Measurements from ENCODE around the gene PLA2G1B.

PLA2G1B gene

GRCh38 chr12:120332523-120332922 lies 4.9 kb upstream of the PLA2G1B start:
- no peak for DNase-seq (ENCODE audit: extremely low spot score, insufficient read length, low read depth)
- FAIRE-seq, result no peak

- no peak for FAIRE-seq
- no peak for DNase-seq (ENCODE audit: extremely low spot score, insufficient read length, low read depth)
Observed at GRCh38 chr12:120332041-120332440, 4.5 kb upstream of the PLA2G1B start.

GRCh38 chr12:120331390-120331789 lies 3.8 kb upstream of the PLA2G1B start:
- DNase-seq (ENCODE audit: extremely low spot score, insufficient read length, low read depth), result no peak
- FAIRE-seq, result no peak

- FAIRE-seq (no peak), DNase-seq (ENCODE audit: extremely low spot score, insufficient read length, low read depth) (no peak)
Observed at GRCh38 chr12:120328228-120328627, 649 bp upstream of the PLA2G1B start.

- FAIRE-seq (no peak), DNase-seq (ENCODE audit: extremely low spot score, insufficient read length, low read depth) (no peak)
Observed at GRCh38 chr12:120324841-120325417, 2.6 kb downstream of the PLA2G1B start.

GRCh38 chr12:120323772-120324171 lies 3.8 kb downstream of the PLA2G1B start:
- DNase-seq (ENCODE audit: extremely low spot score, insufficient read length, low read depth) (no peak), FAIRE-seq (no peak)

GRCh38 chr12:120321382-120322202 lies 6.0 kb downstream of the PLA2G1B start:
- no peak for FAIRE-seq
- no peak for DNase-seq (ENCODE audit: extremely low spot score, insufficient read length, low read depth)

GRCh38 chr12:120317224-120318105 lies 10.1 kb downstream of the PLA2G1B start:
- FAIRE-seq (peak; percentile 100), DNase-seq (ENCODE audit: extremely low spot score, insufficient read length, low read depth) (peak; percentile 97)

- no peak for DNase-seq (ENCODE audit: extremely low spot score, insufficient read length, low read depth)
- no peak for FAIRE-seq
Observed at GRCh38 chr12:120316798-120317223, 10.8 kb downstream of the PLA2G1B start.

GRCh38 chr12:120314220-120314619 lies 13.4 kb downstream of the PLA2G1B start:
- FAIRE-seq, result no peak
- DNase-seq (ENCODE audit: extremely low spot score, insufficient read length, low read depth), result no peak

- DNase-seq (ENCODE audit: extremely low spot score, insufficient read length, low read depth), result peak; percentile 83
- FAIRE-seq, result peak; percentile 98
Observed at GRCh38 chr12:120301962-120302815, 25.4 kb downstream of the PLA2G1B start, which contains the start of gene SIRT4. Gene SIRT4, plus strand, starts transcription at chr12:120302321. Its CDS starts 1,241 bp downstream, at chr12:120303562.

- DNase-seq (ENCODE audit: extremely low spot score, insufficient read length, low read depth), result no peak
- no peak for FAIRE-seq
Observed at GRCh38 chr12:120292661-120293531, 34.7 kb downstream of the PLA2G1B start, which contains the start of gene RNU4-1. Gene RNU4-1, minus strand, starts transcription at chr12:120293237.

- DNase-seq (ENCODE audit: extremely low spot score, insufficient read length, low read depth), result no peak
- FAIRE-seq, result no peak
Observed at GRCh38 chr12:120292411-120292660, 35.2 kb downstream of the PLA2G1B start.

GRCh38 chr12:120290609-120291305 lies 36.8 kb downstream of the PLA2G1B start:
- DNase-seq (ENCODE audit: extremely low spot score, insufficient read length, low read depth) (no peak), FAIRE-seq (no peak)

GRCh38 chr12:120287491-120287890 lies 40.1 kb downstream of the PLA2G1B start:
- FAIRE-seq (no peak), DNase-seq (ENCODE audit: extremely low spot score, insufficient read length, low read depth) (no peak)

GRCh38 chr12:120286768-120287490 lies 40.6 kb downstream of the PLA2G1B start:
- no peak for DNase-seq (ENCODE audit: extremely low spot score, insufficient read length, low read depth)
- FAIRE-seq, result no peak

- FAIRE-seq, result no peak
- DNase-seq (ENCODE audit: extremely low spot score, insufficient read length, low read depth), result no peak
Observed at GRCh38 chr12:120284381-120284780, 43.2 kb downstream of the PLA2G1B start.

- DNase-seq (ENCODE audit: extremely low spot score, insufficient read length, low read depth), result no peak
- FAIRE-seq, result no peak
Observed at GRCh38 chr12:120283318-120283717, 44.3 kb downstream of the PLA2G1B start.

Measured in GM18507 (cell line).